Activated B cell treated with CpG ODN at 0.5 μM for 24 hours (primary cell): ENCODE results near the gene TMF1. TPM values are rescaled to one million over a fixed set of nuclear protein-coding genes. Genes with fewer than 3 reads are reported as not detected.

Source experiments
- ATAC-seq: fragments of 200-7000 bp; cut with Tn5 transposase; one replicate; pipeline ENCODE4 v1.10.0; 2021; ENCODE audit warnings: low read depth, mild to moderate bottlenecking, moderate library complexity
- CTCF ChIA-PET: fragments of 350-600 bp; sonication (Branson Sonifier 250); formaldehyde crosslinking; loops from one replicate; lab custom pipeline; 2021; ENCODE audit warnings: antibody characterized with exemption; lab: Charles Lee
- POLR2A ChIA-PET: fragments of 350-600 bp; sonication (Branson Sonifier 250); formaldehyde crosslinking; loops from one replicate; lab custom pipeline; 2021; ENCODE audit warnings: antibody characterized with exemption; lab: Charles Lee
- DNase-seq: peaks from one replicate; pipeline ENCODE4 v3.0.0; 2022
- H3K27ac Mint-ChIP-seq: one replicate; pipeline ENCODE4 v1.8.0; 2020; ENCODE audit warnings: mixed read lengths
- H3K27me3 Mint-ChIP-seq: one replicate; pipeline ENCODE4 v1.8.0; 2021; ENCODE audit warnings: mixed read lengths
- H3K36me3 Mint-ChIP-seq: one replicate; pipeline ENCODE4 v1.8.0; 2021; ENCODE audit warnings: low read depth, mixed read lengths
- H3K4me1 Mint-ChIP-seq: one replicate; pipeline ENCODE4 v1.8.0; 2021; ENCODE audit warnings: mixed read lengths
- H3K4me3 Mint-ChIP-seq: one replicate; pipeline ENCODE4 v1.8.0; 2020; ENCODE audit warnings: mild to moderate bottlenecking, mixed read lengths
- H3K9me3 Mint-ChIP-seq: one replicate; pipeline ENCODE4 v1.8.0; 2020; ENCODE audit warnings: mixed read lengths
- CTCF ChIP-seq: fragments of 200-600 bp; IDR thresholded peaks from one replicate; pipeline ENCODE4 v1.8.0; 2022; ENCODE audit warnings: antibody characterized with exemption, mild to moderate bottlenecking
- intact Hi-C: fragments of 100-400 bp; cut with micrococcal nuclease; formaldehyde crosslinking; loops from one replicate; pipeline ENCODE4 v1.15.1; 2024
- total RNA-seq: library from RNA; stranded (reverse); gene quantifications from 2 replicates; pipeline ENCODE4 v1.2.3, GENCODE V29; 2022

Gene TMF1
- total RNA-seq, 1 donor from 2014 or later: 43.6 TPM

- CTCF ChIA-PET: no interaction called here
- intact Hi-C loops: loop anchor here (1.0 kb wide), 1 partner anchor 22 kb away; the partner anchor contains the start of gene UBA3
These were observed 6.2 kb upstream of the TMF1 start for GRCh38 chr3:69058180-69058946.

GRCh38 chr3:69052472-69052898, 352 bp upstream of the TMF1 start:
- POLR2A ChIA-PET: interaction anchor here (0.5 to 4.3 kb wide), 11 partner anchors 8 to 68 kb away, joined by 3 to 109 read pairs (median 4); partner anchors contain the start of genes ARL6IP5, EOGT and UBA3
- Mint-ChIP-seq H3K27me3 (no peaks in the 10 kb centered on the region), H3K4me1 (peaks cover 49% of the 10 kb centered on the region), H3K9me3 (no peaks in the 10 kb centered on the region), H3K27ac (peak overlapping the region; percentile 98), H3K36me3 (peaks cover 52% of the 10 kb centered on the region), H3K4me3 (peak overlapping the region; percentile 95)
- no peak for TF ChIP-seq CTCF
- ATAC-seq: no peak
- no peak for DNase-seq
- CTCF ChIA-PET: interaction anchor here (1.1 to 3.2 kb wide), 6 partner anchors 32 to 254 kb away, joined by 3 to 18 read pairs (median 4); partner anchors contain the start of genes ARL6IP5 and EOGT
- intact Hi-C loops: loop anchor here (1.0 kb wide), 4 partner anchors 28 to 69 kb away; partner anchors contain the start of genes ARL6IP5, EOGT and UBA3

More at GRCh38 chr3:69058180-69058946, 6.2 kb upstream of the TMF1 start:
- Mint-ChIP-seq H3K27ac (peak overlapping the region; percentile 92), H3K9me3 (no peaks in the 10 kb centered on the region), H3K36me3 (peaks cover 68% of the 10 kb centered on the region), H3K4me3 (peak overlapping the region; percentile 47), H3K4me1 (peaks cover 27% of the 10 kb centered on the region), H3K27me3 (no peaks in the 10 kb centered on the region)
- DNase-seq (no peak), ATAC-seq (peak; percentile 99)
- no peak for TF ChIP-seq CTCF
- POLR2A ChIA-PET: interaction anchor here (1.1 to 3.3 kb wide), 7 partner anchors 10 to 45 kb away, joined by 3 to 24 read pairs (median 9); partner anchors contain the start of genes ARL6IP5, EOGT and UBA3

- DNase-seq: no peak
- no peaks in the 10 kb centered on the region for H3K27me3 Mint-ChIP-seq
- intact Hi-C loops: no loop called here
- no peak for TF ChIP-seq CTCF
- no peak overlapping the region for H3K4me3 Mint-ChIP-seq
- H3K4me1 Mint-ChIP-seq: peaks cover 56% of the 10 kb centered on the region
- no peak for ATAC-seq
- H3K9me3 Mint-ChIP-seq: no peaks in the 10 kb centered on the region
- POLR2A ChIA-PET: no interaction called here
- CTCF ChIA-PET: no interaction called here
- H3K36me3 Mint-ChIP-seq: peaks cover 51% of the 10 kb centered on the region
- no peak overlapping the region for H3K27ac Mint-ChIP-seq
These were observed 3.1 kb downstream of the TMF1 start for GRCh38 chr3:69048990-69049389.

- ChIA-PET POLR2A (interaction anchor here (2.3 kb wide), 1 partner anchor 40 kb away, joined by 8 read pairs; the partner anchor contains the start of gene ARL6IP5), CTCF (no interaction called here)
- Mint-ChIP-seq H3K4me3 (no peak overlapping the region), H3K27me3 (no peaks in the 10 kb centered on the region), H3K9me3 (no peaks in the 10 kb centered on the region), H3K36me3 (peaks cover 59% of the 10 kb centered on the region), H3K4me1 (peaks cover 29% of the 10 kb centered on the region), H3K27ac (no peak overlapping the region)
- no peak for TF ChIP-seq CTCF
- intact Hi-C loops: no loop called here
- ATAC-seq: no peak
- DNase-seq: no peak
These were observed 7.5 kb downstream of the TMF1 start for GRCh38 chr3:69044608-69045007.

- H3K9me3 Mint-ChIP-seq: no peaks in the 10 kb centered on the region
- no peak overlapping the region for H3K4me3 Mint-ChIP-seq
- ATAC-seq: no peak
- intact Hi-C loops: no loop called here
- H3K27ac Mint-ChIP-seq: no peak overlapping the region
- no peaks in the 10 kb centered on the region for H3K4me1 Mint-ChIP-seq
- CTCF ChIA-PET: no interaction called here
- no peak for DNase-seq
- POLR2A ChIA-PET: no interaction called here
- no peaks in the 10 kb centered on the region for H3K27me3 Mint-ChIP-seq
- peaks cover 75% of the 10 kb centered on the region for H3K36me3 Mint-ChIP-seq
- TF ChIP-seq CTCF: no peak
These were observed 18.7 kb downstream of the TMF1 start for GRCh38 chr3:69033470-69033869.
